Left colon (tissue), 2 donors: ENCODE data around the gene GCC2. TPM values are rescaled to one million over a fixed set of nuclear protein-coding genes. Genes with fewer than 3 reads are reported as not detected.
"Not testable (repeated sequence)": the region's sequence is repeated elsewhere in the genome, so short reads cannot be mapped to it uniquely, and the experiment has no call there.

Experiments used
- ATAC-seq: fragments of 200-7000 bp; cut with Tn5 transposase; one replicate; pipeline ENCODE4 v1.9.1; 2020; ENCODE audit warnings: mild to moderate bottlenecking, moderate library complexity
- DNase-seq, 2 donors: peaks; one replicate each; pipeline ENCODE4 v3.0.0-alpha.2; 2020
- intact Hi-C, 2 donors: fragments of 100-400 bp; cut with DNase I in 1 of 2; cut with micrococcal nuclease in 1 of 2; formaldehyde crosslinking; loops; one replicate each; pipeline versions ENCODE4 v1.11.2 to v1.14.0; 2022; cut with DNase I, micrococcal nuclease
- total RNA-seq, 2 donors: library from RNA; stranded (reverse); fragmentation: NEBNext Ultra II Directional; extraction: Animal tissue kit (Norgen Biotek cat#: 25700); gene quantifications; one replicate each; pipeline ENCODE4 v1.2.1, GENCODE V29; 2021
- donor health status: DM: no; HTN: no; CAD: no.
- donor health status: DM: yes; HTN: yes; CAD: no.

The GCC2 gene
- total RNA-seq, 2 donors from 2014 or later: 70.3 to 91.8 TPM

- DNase-seq: no peak
- intact Hi-C loops: no loop called here
- no peak for ATAC-seq
These were observed 103.6 kb downstream of the GCC2 start for GRCh38 chr2:108552566-108552965.

GRCh38 chr2:108553209-108553919, 104.4 kb downstream of the GCC2 start:
- intact Hi-C loops: no loop called here
- no peak for DNase-seq
- no peak for ATAC-seq

- DNase-seq (no peak), ATAC-seq (no peak)
- intact Hi-C loops: no loop called here
These were observed 105.5 kb downstream of the GCC2 start for GRCh38 chr2:108554528-108554927.

- intact Hi-C loops: no loop called here
- ATAC-seq: no peak
These were observed 106.6 kb downstream of the GCC2 start for GRCh38 chr2:108555572-108555971.

GRCh38 chr2:108556581-108556980, 107.6 kb downstream of the GCC2 start:
- ATAC-seq, DNase-seq, intact Hi-C loops: not testable (repeated sequence)

More at GRCh38 chr2:108555572-108555971, 106.6 kb downstream of the GCC2 start:
- no peak for DNase-seq

Other genes starting within 250 kb of the GCC2 start
- gene SULT1C3, start 209.2 kb upstream of the GCC2 start, total RNA-seq: under 1 TPM in 1 of 2 donors, not detected in 1; 0.98 TPM
- gene SULT1C2, start 160.3 kb upstream of the GCC2 start, total RNA-seq: 1 to 10 TPM in 1 of 2 donors, under 1 TPM in 1; 0.98 to 3.7 TPM
- 1 to 10 TPM in 1 of 2 donors, under 1 TPM in 1; 0.46 to 1.2 TPM for gene SULT1C4, start 71.3 kb upstream of the GCC2 start, total RNA-seq
- 10 to 100 TPM; 28.4 to 33.9 TPM for gene LIMS1, start 85.3 kb downstream of the GCC2 start, total RNA-seq